Neuron (in vitro differentiated cells): Measurements from ENCODE around the gene UBE2A.

Source experiments
- H2AFZ ChIP-seq: one replicate; pipeline ENCODE4 v1.6.1; 2013; ENCODE audit warnings: low read depth, mild to moderate bottlenecking, inconsistent platforms, low read length, moderate library complexity
- H3K27me3 ChIP-seq: one replicate; pipeline ENCODE4 v1.6.1; 2013; ENCODE audit warnings: low read length; ENCODE audit not compliant: insufficient read depth
- H3K36me3 ChIP-seq: one replicate; pipeline ENCODE4 v1.6.1; 2013; ENCODE audit warnings: low read length; ENCODE audit not compliant: insufficient read depth
- H3K4me1 ChIP-seq: one replicate; pipeline ENCODE4 v1.6.1; 2013; ENCODE audit warnings: low read length; ENCODE audit not compliant: insufficient read depth
- H3K4me3 ChIP-seq: 2 replicates; pipeline ENCODE4 v1.5.1; 2013; ENCODE audit warnings: mild to moderate bottlenecking, low read length, moderate library complexity
- H3K9me3 ChIP-seq: one replicate; pipeline ENCODE4 v1.6.1; 2013; ENCODE audit warnings: low read length

UBE2A gene

DNA sequence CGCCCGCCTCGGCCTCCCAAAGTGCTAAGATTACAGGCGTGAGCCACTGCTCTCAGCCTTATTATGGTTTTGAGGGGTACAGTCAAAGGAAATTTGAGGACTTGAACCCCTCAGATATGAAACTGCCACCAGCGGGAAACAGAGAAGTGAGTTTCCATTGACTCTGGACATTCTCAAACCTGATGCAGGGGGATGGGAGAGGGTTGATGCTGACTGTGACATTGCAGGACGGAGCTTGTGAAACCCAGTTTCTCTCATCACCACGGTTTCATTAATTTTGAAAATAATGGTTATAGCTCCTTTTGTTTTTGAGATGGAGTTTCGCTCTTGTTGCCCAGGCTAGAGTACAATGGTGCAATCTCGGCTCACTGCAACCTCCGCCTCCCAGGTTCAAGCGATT, 50.1 kb downstream of the UBE2A start:
- no peak overlapping the region for H3K4me3 ChIP-seq

DNA sequence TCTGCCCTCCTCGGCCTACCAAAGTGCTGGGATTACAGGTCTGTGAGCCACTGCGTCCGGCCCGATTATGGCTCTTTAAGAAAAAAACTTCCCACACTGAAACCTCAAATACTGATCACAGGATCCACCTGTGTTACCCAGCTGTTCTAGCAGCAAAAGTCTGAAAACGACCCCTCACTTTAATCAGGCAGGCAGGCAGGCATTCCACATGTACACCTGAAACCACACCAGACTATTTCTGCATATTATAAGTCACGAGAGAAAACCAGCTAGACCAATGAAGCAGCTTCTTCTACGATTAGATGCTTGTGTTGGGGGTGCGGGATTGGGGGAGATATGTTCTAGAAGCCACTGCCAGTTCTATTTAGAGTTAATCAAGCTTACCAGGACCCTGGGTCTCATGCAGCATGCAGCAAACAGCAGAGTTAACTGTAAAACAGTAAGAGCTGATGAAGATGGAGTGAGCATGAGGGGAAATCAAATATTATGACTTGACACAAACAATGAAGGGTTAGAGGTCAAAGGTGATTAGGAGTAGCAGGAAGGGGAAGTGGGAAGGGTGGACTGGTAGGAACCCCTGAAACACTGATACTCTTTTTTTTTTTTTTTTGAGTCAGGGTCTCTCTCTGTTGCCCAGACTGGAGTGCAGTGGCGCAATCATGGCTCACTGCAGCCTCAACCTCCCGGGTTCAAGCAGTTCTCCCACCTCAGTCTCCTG, 50.7 kb downstream of the UBE2A start:
- Histone ChIP-seq H3K9me3 (no peaks in the 10 kb centered on the region), H3K4me3 (no peak overlapping the region), H2AFZ (no peak overlapping the region), H3K4me1 (no peaks in the 10 kb centered on the region), H3K36me3 (peaks cover 2% of the 10 kb centered on the region), H3K27me3 (no peaks in the 10 kb centered on the region)

More for the DNA sequence above, 50.1 kb downstream of the UBE2A start:
- H3K36me3 ChIP-seq, result peaks cover 2% of the 10 kb centered on the region
- H3K4me1 ChIP-seq, result no peaks in the 10 kb centered on the region
- H3K9me3 ChIP-seq, result no peaks in the 10 kb centered on the region
- H3K27me3 ChIP-seq, result no peaks in the 10 kb centered on the region
- H2AFZ ChIP-seq, result no peak overlapping the region

DNA sequence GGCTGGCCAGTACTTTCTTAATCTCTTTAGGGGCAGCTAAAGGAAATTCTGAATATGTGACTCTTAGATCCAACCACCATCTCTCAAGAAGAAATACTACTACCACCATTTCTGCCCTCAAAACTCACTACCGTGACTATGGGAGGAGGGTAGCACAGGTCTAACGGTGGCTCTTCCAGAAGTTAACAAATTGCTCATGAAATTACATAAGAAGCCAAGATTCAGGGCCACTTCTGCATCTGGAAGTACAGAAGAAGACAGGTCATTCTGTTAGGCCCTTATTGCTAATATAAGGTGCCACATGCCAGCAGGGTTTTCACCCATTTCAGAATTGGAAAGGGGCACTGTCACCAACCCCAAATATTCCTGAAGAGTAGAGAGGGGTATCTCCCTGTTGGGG, 51.5 kb downstream of the UBE2A start:
- H3K4me1 ChIP-seq, result no peaks in the 10 kb centered on the region
- H3K9me3 ChIP-seq, result no peaks in the 10 kb centered on the region
- H3K4me3 ChIP-seq, result no peak overlapping the region
- no peaks in the 10 kb centered on the region for H3K27me3 ChIP-seq
- peaks cover 2% of the 10 kb centered on the region for H3K36me3 ChIP-seq
- H2AFZ ChIP-seq, result no peak overlapping the region
